Activated T-helper 1 cell treated with Interleukin-2 at 50 U/mL for 16 hours (primary cell): ENCODE results near the gene RAVER1.
"Not testable (repeated sequence)": the region's sequence is repeated elsewhere in the genome, so short reads cannot be mapped to it uniquely, and the experiment has no call there.

ENCODE experiments used
- DNase-seq: peaks from one replicate; pipeline ENCODE4 v3.0.0-alpha.2; 2020; ENCODE audit warnings: low read depth

RAVER1 gene

DNA sequence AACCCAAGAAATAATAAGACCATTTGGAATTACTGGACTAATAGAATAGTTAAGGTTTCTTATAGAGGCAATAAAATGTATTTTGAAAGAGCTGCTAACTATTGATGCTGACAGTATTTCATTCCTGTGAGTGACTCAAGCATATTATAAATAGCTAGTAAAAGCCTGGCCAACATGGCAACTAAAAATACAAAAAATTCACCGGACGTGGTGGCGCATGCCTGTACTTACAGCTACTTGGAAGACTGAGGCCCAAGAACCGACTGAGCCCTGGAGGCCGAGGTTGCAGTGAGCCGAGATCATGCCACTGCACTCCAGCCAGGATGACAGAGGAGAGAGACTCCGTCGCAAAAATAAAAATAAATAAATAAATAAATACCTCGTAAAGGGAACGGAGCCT, 11.5 kb upstream of the RAVER1 start:
- no peak for DNase-seq

DNA sequence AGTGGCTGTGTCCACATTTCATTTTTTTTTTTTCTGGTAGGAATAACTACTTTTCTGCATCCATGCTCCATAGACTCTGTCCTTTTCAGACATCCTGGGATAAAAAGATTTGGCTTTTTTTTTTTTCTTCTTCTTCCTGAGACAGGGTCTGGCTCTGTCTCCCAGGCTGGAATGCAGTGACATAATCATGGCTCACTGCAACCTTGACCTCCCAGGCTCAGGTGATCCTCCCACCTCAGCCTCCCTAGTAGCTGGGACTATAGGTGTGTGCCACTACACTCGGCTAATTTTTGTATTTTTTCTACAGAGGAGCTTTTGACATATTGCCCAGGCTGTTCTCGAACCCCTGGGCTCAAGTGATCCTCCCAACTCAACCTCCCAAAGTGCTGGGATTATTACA, 10.2 kb upstream of the RAVER1 start:
- DNase-seq: no peak

DNA sequence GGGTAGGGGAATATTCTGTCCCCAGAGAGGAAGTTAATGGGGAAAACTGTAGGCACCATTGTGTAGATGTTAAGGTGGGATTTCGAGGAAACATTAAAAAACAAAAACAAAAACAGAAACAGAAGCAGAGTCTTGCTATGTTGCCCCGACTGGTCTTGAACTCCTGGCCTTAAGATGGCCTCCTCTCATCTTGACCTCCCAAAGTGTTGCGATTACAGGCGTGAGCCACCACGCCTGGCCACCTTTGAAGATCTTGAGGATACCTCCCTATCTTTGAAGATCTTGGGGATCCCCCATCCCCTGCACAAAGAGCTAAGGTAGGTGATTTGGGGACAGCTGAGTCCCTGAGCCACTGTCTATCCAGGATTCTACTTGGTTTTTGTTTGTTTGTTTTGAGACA, 6.6 kb upstream of the RAVER1 start:
- no peak for DNase-seq

DNA sequence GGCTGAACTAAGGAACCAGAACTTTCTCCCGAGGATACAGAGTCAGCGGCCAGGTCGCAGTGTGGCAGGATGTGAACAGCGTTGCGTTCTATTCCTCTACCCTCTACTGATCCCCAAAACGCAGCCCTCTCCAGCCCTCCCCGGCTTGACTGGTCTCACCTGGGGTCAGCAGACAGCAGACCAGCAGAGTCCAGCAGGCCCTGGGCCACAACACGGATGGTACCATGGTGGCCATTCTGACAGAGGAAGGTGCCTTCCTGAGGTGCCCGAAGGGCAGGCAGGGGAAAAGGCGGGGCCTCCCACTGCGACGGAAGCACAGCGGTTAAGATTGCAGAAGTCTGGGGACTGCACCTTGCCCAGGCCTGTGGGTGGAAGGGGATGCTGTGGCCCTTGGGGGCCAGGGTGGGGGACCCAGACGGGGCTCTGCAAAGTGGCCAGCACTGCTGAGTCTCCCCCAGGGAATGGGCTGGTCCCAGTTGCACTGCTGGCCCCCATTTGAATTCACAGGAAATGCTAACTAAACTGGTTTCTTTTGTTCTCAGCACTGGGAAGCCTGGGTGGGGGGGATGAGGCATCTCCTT, 6.1 kb upstream of the RAVER1 start, which contains the start of gene ICAM3:
Gene ICAM3, minus strand, starts transcription at position 245 of the 581 bp plus-strand sequence. Its CDS starts 10 bp downstream, at position 235.
- DNase-seq: peak; percentile 44

DNA sequence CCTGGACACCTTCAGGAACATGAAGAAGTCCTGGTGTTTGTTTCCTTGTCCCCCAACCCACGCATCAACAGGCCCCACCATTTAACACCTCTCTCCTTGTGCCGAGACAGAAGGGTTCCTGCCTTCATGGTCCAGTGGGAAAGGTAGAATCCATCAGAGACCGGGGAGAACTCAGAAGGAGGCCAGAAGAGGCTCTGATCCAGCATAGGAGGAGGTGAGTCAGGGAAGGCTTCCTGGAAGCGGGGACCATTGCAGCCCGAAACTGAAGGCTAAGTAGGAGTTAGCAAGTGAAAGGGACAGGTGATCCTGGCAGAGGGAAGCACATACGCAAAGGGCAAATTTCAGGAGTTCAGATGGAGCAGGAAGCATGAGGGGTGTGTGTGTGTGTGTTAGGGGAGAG, 5.6 kb upstream of the RAVER1 start:
- no peak for DNase-seq

DNA sequence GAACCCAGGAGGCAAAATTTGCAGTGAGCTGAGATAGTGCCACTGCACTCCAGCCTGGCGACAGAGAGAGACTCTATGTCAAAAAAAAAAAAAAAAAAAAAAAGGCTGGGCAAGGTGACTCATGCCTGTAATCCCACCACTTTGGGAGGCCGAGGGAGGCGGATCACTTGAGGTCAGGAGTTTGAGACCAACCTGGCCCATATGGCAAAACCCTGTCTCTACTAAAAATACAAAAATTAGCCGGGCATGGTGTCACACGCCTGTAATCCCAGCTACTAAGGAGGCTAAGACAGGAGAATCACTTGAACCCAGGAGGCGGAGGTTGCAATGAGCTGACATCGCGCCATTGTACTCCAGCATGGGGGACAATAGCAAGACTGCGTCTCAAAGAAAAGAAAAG, 3.4 kb upstream of the RAVER1 start:
- DNase-seq: not testable (repeated sequence)

DNA sequence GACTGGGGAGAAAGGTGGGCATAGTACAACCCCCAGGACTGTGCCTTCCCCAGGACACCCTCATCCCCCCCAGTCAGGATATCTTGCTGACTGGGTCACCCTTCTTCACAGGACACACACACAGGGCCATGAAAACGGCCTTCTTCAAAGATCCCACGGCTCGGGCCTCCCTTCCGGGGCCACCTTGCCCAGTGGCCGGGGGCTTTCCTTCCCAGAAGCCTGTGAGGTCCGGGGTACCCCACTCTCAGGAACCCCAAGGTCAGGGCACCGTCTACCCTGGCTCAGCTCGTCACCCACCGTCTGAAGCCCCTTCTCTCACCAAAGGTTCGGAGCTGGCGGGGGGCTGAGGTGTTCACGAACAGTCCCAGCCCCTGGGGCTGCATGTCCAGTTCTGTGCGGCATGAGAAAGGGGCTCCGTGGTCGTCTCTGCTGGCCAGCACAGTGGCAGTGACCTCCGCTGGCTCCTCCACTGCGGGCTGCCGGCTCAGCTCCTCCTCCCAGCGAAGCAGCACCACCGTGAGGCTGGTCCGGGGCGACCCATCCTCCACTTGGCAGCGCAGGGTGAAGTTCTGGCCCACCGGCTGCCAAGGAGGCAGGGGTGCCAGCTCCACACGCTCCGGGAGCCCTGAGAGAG, 2.1 kb upstream of the RAVER1 start:
- no peak for DNase-seq

DNA sequence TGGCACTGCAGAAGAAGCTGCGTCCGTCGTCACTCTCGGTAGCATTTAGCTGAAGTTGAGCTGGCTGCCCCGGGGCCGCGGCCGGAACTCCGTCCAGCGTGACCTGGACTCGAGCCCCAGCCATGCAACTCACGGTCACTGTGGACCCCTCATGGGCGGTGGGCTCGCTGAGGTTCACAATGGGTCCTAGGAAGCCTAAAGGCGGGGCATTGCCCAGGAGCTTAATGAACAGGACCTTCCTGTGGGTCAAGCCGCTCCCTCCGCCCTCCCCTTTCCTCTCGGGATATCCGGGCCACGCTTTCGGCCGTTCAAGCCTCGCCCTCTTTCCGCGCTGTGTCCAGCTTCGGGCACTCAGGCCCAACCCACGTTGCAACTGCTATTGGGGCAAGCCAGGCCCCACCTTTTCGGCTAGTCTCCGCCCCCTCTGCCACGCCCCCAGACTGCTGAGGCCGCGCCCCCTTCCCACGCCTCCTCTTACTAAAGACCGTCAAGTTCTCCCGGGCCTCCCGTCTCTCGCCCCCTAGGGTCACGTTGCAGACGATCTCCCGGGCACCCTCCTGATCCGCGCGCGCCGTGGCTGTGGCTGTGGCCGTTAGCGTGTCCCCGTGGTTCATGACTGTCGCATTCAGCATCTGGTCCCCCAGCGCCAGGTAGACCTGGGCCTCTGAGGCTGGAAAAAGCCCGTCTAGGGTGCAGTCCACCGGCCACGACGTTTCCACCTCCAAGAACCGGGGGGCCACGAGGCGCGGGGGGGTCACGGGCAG, 1.4 kb upstream of the RAVER1 start:
- DNase-seq: no peak

DNA sequence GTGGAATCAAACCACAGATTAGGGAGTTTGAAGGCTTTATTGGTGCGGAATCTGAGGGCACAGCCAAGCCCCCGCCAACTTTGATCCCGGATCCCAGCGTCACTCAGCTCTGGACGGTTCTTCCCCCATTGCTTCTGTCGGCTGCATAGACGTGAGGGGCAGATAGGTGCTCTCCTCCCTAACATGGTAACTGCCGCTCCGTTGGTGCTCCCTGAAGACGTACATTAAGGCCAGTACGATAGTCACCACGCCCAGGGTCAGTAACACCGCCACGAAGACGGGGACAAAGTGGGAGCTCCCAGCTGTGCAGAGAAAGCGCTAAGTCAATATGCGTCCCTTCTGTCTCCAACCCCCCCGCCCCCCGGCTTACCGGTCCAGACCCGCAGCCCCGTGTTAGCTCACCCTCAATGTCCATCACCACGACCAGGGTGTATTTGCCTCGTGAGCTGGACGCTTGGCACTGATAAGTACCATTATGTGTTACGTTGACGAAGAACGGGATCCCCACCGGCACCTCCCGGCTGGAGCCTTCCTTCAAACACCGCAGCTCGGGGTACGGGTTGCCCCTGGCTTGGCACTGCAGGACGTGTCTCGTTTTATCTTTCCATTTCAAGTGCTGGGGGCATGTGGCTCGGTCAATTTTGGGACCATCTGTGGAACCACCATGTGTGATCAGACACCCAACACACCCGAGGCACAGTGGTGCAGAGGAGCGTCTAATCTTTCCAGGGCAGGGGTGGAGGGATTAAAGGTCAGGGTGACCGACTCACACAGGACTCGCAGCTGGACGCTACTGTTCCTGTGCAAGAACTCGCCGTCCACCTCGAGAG, 644 bp upstream of the RAVER1 start:
- DNase-seq: no peak

DNA sequence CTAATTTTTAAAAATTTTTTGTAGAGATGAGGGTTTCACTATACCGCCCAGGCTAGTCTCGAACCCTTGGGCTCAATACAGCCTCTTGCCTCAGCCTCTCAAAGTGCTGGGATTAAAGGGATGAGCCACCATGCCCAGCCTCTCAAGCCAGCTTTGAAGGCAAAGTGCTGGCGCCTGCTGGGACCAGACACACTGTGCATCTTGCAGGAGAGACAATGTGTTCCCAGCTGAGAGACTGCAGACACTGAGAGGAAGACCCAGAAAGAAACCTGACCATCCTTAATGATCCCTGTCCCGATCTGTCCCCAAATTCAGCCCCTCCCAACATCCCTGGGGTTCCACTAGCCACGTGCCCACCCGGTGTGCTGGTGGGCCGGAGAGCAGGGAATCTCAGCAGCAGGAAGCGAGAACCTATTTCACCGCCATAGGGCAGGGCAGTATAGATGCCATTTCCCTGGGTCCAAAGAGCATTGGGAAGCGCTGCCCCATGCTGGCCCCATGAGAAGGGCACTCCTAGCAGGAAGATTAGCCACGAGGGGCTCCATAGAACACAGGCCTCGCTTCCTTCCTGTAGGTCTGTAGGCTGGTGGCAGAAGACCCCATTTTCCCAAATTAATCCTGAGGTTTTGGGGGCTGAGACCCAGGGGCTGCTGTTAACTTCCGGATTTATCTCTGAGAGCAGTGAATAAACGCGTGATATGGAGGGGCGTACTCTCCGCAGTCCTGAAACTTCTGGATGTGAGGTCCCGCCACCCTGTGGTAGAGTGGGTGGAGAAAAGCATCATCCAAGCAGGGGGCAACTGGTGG, 968 bp downstream of the RAVER1 start:
- no peak for DNase-seq

DNA sequence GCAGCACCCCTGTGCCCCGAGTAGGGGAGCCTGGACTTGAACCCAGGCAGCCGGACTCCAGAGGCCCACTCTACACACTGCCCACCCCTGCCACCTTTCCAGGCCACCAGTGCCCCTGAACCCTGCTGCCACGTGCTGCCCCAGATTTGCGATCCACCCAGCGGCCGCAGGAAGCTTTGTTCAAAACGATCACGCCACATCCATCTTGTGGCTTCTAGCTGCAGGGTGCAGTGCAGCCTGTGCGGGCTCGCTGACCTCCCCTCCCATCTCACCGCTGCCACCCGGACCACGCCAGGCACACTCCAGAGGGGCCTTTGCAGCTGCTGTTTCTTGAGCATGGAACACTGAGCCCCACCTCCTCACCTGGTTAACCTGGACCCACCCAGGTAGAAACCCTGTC, 3.8 kb downstream of the RAVER1 start:
- no peak for DNase-seq

DNA sequence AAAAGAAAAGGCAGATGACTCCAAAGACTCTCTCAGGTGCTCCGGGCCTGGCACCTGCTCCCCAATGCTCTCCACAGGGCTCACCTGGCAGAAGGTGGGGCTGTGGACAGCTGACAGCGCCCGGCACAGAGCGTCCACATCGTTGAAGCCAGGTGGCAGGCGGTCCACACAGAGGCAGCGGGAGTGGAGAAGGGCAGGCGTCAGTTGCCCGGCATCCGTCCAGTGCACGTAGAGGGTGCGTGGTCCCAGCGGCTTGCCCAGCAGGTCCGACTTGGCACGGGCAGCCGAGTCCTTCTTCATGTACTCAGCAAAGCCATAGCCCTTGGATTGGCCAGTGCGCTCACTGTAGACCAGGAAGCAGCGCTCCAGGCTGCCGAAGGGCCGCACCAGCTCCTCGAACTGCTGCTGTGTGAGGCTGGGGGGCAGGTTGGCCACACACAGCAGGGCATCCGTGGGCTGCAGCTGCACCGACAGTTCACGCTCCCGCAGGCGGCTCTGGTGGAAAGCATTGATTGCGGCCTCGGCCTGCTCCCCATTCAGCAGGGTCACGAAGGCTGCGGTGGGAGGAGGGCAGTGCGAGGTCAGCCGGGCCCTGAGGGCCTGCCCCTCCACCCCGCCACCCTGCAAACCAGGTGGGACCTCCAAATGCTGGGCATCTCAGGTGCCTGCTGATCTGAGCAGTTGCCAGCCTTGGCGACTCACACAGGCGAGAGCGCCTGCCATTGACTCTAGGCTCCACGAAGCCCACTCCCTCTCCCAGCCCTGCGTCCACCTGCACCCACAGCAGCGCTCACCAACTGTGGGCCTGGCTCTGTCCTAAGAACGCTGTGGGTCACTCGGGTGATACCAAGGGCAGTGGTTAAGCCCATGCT, 4.5 kb downstream of the RAVER1 start:
- DNase-seq: no peak

DNA sequence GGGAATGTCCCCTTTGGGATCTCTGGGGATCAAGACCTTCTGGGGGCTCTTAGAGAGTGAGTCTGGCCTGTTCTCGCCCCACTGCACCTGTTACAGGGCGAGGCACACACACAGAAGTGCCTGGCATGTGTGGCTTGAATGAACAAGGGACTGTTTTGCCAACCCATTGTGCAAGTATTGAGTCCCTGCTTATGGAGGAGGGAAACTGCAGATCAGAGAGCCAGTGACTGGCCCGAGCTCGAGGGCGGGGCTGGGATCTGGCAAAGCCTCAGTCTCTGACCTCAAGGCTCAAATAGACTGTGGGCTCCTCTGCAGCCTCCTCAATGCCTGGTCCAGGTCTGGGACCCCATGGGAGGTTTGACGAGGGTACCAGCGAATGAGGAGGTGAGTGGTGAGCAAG, 5.5 kb downstream of the RAVER1 start:
- DNase-seq: no peak

DNA sequence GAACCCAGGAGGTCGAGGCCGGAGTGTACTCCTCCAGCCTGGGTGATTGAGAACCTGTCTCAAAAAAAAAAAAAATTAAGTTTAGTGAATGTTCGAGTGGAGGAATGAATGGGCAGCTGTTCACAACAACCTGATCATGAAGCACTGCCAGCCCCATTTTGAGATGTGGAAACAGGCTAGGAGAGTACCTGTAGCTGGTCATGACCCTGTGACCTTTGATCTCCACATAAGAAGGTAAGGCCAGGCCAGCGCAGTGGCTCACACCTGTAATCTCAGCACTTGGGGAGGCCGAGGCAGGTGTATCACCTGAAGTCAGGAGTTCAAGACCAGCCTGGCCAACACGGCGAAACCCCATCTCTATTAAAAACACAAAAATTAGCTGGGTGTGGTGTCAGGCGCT, 7.6 kb downstream of the RAVER1 start:
- DNase-seq: no peak

DNA sequence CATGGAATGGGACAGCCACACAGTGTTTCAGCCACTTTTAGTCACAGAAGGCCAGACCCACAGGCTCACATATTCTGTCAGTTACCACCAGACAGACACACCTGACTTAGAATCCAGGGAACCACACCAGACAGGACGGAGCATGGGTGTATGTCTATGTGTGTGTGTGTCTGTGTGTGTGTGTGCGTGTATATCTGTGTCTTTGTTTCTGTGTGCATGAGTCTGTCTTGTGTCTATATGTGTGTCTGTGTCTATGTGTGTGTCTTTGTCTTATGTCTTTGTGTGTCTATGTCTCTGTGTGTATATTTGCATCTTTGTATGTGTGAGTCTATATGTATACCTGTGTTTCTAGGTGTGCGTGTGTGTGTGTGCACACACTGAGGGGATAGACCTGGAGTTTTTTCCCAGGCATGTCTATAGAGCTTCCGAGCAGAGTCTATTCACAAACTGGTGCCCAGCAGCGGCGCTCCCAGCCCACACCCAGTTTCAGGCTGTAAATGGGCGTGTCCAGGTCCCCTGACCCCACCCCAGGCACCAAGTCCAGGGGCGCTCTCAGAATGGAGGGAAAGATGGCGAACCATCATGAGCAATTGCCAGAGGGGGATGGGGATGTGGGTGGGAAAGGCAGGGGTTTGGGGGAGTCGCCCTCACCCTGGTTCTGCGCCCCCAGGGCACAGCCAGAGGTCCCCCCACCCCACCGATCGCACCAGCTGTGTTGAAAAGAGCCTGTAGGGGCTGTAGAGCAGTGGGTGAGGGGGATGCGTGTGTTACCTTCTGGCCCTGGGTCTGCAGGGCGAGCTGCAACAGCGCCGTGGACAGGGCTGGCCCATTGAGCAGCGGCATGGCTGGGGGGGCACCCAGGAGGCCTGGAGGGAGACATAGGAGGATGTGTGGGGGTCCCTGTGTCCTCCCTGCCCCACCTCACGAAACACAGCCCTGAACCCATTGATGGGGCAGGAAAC, 11.2 kb downstream of the RAVER1 start:
- DNase-seq: no peak

DNA sequence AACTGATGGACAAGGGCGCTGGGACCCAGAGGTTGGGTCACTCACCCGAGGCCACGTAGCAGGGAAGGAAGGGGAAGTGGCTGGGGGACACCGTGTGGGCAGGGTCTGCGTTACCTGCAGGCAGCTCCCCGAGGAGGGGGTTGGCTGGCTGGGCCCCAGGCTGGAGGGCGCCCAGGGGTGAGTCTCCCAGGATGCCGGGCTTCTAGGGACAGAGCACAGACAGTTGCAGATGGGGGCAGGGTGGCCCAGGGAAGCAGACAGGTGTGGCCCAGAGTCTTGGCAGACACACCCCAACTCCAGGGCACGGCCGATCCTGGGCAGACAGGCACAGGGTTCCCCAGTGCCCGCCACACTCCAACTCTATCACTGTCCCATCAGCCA, 11.9 kb downstream of the RAVER1 start:
- no peak for DNase-seq

DNA sequence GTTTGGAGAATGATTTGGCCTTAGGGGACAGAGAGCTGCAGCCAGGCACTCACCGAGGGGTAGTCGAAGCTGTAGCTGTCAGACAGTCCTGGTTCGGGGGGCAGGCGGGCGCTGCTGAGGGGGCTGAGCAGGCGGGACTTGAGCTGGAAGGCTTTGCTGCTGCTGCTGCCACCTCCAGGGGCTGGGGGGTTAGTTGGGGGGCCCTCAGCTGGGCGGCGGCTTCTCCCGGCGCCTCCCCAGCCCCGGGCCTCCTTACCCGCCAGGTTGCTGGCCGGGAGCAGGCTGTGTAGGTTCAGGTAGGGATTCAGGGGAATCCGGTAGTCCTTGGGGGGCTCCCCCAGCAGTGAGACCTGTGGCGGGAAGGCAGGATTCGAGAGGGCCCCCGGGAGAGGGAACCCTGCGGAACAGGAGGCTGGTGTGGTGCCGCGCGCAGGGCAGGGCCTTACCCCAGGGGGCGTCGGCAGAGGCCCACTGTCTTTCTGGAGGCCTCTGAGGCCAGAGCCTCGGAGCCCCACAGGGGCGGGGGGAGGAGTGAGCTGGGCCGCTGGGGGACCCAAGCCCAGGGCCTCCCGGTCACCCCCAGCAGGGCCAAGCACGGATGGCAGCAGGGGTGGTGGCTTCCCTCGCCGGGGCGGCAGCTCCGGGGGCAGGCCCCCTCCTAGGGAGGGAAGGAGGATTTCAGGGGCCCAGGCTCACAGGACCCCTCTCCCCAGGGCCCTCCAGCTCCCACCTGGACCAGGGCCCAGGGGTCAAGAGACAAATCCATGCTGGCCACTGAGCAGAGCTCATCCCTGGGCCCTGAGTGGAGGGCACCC, 12.5 kb downstream of the RAVER1 start:
- no peak for DNase-seq

DNA sequence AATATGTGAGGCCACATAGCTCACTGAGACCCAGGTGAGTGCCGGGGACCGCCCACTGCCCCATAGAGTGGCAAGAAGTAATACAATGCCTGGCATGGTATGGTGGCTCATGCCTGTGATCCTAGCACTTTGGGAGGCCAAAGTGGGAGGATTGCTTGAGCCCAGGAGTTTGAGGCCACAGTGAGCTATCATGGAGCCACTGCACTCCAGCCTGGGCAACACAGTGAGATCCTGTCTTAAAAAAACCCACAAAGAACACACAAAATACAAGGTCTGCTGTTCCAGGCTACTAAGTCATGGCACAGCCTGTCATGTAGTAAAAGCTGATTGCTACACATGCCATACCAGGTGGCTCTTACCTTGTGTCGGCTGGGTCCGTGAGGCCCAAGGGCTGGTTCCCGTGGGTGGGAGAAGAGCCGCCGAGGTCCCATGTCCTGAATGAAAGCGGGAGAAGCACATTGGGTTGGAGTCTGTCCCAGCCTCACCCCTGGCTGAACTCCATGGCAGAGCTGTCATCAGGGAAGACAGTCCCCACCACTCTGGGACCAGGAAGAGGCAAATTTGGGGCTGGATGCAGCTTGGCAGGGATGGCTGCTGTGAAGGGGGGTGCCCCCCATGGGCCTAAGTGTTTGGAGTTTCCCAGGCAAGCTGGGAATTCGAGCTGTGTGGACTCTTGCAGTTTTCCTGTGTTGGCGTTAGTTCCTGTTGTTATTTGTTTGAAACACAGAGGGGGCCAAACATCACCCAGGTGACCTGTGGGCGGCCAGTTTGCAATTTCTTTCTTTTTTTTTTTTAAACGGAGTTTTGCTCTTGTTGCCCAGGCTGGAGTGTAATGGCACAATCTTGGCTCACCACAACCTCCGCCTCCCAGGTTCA, 14.3 kb downstream of the RAVER1 start:
- DNase-seq: no peak
